NB4 (cell line): ENCODE data around the gene HS6ST2.

ENCODE experiments used
- CTCF ChIP-seq: IDR thresholded peaks from one replicate; pipeline ENCODE4 v1.5.1; 2012; ENCODE audit warnings: low read depth, low read length
- MAX ChIP-seq: IDR thresholded peaks from 2 replicates; pipeline ENCODE4 v1.6.1; 2011; ENCODE audit warnings: low read depth, low read length
- MYC ChIP-seq: IDR thresholded peaks from 2 replicates; pipeline ENCODE4 v1.6.1; 2011; ENCODE audit warnings: low read depth, low read length
- POLR2A ChIP-seq: IDR thresholded peaks from 2 replicates; pipeline ENCODE4 v1.6.1; 2011; ENCODE audit warnings: mild to moderate bottlenecking; ENCODE audit not compliant: insufficient read length; ENCODE audit errors: extremely low read depth

GRCh38 chrX:132638313-132638712, 320.1 kb downstream of the HS6ST2 start:
- TF ChIP-seq POLR2A: no peak
- no peak for TF ChIP-seq CTCF
- TF ChIP-seq MAX: no peak
- no peak for TF ChIP-seq MYC
